HG03103 (cell line): ENCODE results near the gene MEGF9.

Experiments
- ATAC-seq: cut with Tn5 transposase; IDR thresholded peaks from one replicate; pipeline ENCODE4 v1.9.1; 2021; ENCODE audit warnings: low read depth; ENCODE audit not compliant: unreplicated experiment

MEGF9 gene

GRCh38 chr9:120710110-120710981 is 3.9 kb downstream of the MEGF9 start:
- ATAC-seq = no peak

GRCh38 chr9:120708526-120709224 is 5.6 kb downstream of the MEGF9 start:
- ATAC-seq = no peak

- ATAC-seq = no peak
These were observed 7.1 kb downstream of the MEGF9 start for GRCh38 chr9:120707170-120707569.

- no peak for ATAC-seq
These were observed 9.1 kb downstream of the MEGF9 start for GRCh38 chr9:120705174-120705573.

GRCh38 chr9:120702075-120702474 is 12.2 kb downstream of the MEGF9 start:
- ATAC-seq = no peak

- ATAC-seq = no peak
These were observed 13.0 kb downstream of the MEGF9 start for GRCh38 chr9:120701248-120701647.

- ATAC-seq = no peak
These were observed 15.5 kb downstream of the MEGF9 start for GRCh38 chr9:120698766-120699165.

GRCh38 chr9:120697448-120697847 is 16.8 kb downstream of the MEGF9 start:
- no peak for ATAC-seq

- ATAC-seq = no peak
These were observed 17.6 kb downstream of the MEGF9 start for GRCh38 chr9:120696551-120697230.

GRCh38 chr9:120694559-120694958 is 19.7 kb downstream of the MEGF9 start:
- ATAC-seq = no peak

- ATAC-seq = no peak
These were observed 20.6 kb downstream of the MEGF9 start for GRCh38 chr9:120693700-120694008.

- ATAC-seq = no peak
These were observed 21.2 kb downstream of the MEGF9 start for GRCh38 chr9:120692901-120693699.

- no peak for ATAC-seq
These were observed 23.9 kb downstream of the MEGF9 start for GRCh38 chr9:120690372-120690771.

- no peak for ATAC-seq
These were observed 24.4 kb downstream of the MEGF9 start for GRCh38 chr9:120689860-120690259.

- ATAC-seq = no peak
These were observed 25.5 kb downstream of the MEGF9 start for GRCh38 chr9:120688758-120689157.

- ATAC-seq = no peak
These were observed 31.1 kb downstream of the MEGF9 start for GRCh38 chr9:120683150-120683549.

- ATAC-seq = no peak
These were observed 33.1 kb downstream of the MEGF9 start for GRCh38 chr9:120681121-120681520.

- ATAC-seq = no peak
These were observed 33.7 kb downstream of the MEGF9 start for GRCh38 chr9:120680579-120680978.

- ATAC-seq = no peak
These were observed 34.1 kb downstream of the MEGF9 start for GRCh38 chr9:120680161-120680560.

- no peak for ATAC-seq
These were observed 36.3 kb downstream of the MEGF9 start for GRCh38 chr9:120677965-120678364.
